A549 (cell line): ENCODE measurements around the gene SAPCD2.

Experiments
- EHMT2 ChIP-seq: fragments of 200-600 bp; sonication (generic); IDR thresholded peaks from 2 replicates; pipeline ENCODE4 v1.6.1; 2016; ENCODE audit warnings: antibody characterized with exemption, low read depth, mild to moderate bottlenecking, moderate library complexity
- JUN ChIP-seq, 2 experiments: fragments of >200 bp; sonication (Bioruptor Twin); formaldehyde crosslinking; IDR thresholded peaks; 2 replicates in 1 of 2; 3 replicates in 1 of 2; pipeline ENCODE4 v1.6.1; 2016 to 2017
- MYC ChIP-seq: IDR thresholded peaks from 2 replicates; pipeline ENCODE4 v1.6.1; 2012; ENCODE audit warnings: mild to moderate bottlenecking, inconsistent platforms, low read length, improper control_type of control experiment, borderline replicate concordance
- RARB ChIP-seq: fragments of 250-450 bp; sonication (Bioruptor Pico); IDR thresholded peaks from 2 replicates; pipeline ENCODE4 v1.8.0; 2021; ENCODE audit warnings: mild to moderate bottlenecking, moderate library complexity
- TFCP2L1 ChIP-seq: fragments of 250-450 bp; sonication (Bioruptor Pico); IDR thresholded peaks from 2 replicates; pipeline ENCODE4 v1.5.0; 2021; ENCODE audit warnings: mild to moderate bottlenecking
- TF ChIP-seq, protein P1 (sequence below): fragments of >200 bp; sonication (Bioruptor Twin); formaldehyde crosslinking; IDR thresholded peaks from 3 replicates; pipeline ENCODE4 v1.5.1; 2016
- TF ChIP-seq, protein P2 (sequence below): fragments of 450-650 bp; IDR thresholded peaks from 2 replicates; pipeline ENCODE4 v1.6.1; 2014; ENCODE audit warnings: antibody characterized with exemption

DNA sequence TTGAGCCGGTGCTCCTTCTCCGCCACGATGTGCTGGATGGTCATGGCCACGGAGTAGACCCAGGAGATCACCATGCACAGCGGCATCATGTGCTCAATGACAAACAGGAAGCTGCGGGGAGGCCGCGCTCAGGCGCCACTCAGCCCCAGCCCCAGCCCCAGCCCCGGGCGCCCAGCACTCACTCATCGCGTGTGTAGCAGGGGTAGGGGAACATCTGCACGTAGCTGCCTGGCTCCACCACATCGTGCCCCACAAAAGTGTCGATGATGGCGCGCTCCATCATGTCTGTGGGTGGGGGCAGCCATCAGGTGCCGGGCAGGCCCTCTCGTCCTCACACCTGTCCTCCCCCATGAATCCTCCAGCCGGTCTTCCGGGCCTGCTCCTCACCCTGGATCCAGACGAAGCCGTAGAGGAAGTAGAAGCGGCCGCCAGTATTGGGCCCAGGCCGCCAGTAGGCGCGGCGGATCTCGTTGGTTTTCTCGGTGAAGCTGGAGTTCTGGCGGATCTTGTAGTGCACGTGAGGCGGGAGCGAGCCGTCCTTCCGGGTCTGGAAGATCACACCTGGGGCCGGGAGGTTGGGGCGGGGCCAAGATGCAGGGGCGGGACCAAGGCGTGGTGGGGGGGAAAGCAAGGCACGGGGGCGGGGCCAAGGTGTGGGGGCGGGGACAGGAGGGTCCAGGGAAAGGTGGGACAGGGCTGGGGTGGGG is 52.4 kb downstream of the SAPCD2 start:
- TF ChIP-seq, protein P1, sequence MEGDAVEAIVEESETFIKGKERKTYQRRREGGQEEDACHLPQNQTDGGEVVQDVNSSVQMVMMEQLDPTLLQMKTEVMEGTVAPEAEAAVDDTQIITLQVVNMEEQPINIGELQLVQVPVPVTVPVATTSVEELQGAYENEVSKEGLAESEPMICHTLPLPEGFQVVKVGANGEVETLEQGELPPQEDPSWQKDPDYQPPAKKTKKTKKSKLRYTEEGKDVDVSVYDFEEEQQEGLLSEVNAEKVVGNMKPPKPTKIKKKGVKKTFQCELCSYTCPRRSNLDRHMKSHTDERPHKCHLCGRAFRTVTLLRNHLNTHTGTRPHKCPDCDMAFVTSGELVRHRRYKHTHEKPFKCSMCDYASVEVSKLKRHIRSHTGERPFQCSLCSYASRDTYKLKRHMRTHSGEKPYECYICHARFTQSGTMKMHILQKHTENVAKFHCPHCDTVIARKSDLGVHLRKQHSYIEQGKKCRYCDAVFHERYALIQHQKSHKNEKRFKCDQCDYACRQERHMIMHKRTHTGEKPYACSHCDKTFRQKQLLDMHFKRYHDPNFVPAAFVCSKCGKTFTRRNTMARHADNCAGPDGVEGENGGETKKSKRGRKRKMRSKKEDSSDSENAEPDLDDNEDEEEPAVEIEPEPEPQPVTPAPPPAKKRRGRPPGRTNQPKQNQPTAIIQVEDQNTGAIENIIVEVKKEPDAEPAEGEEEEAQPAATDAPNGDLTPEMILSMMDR, result no peak
- no peak for TF ChIP-seq RARB (CRISPR knock-in tag)
- no peak for TF ChIP-seq TFCP2L1 (CRISPR knock-in tag)
- no peak for TF ChIP-seq MYC
- TF ChIP-seq, protein P2, sequence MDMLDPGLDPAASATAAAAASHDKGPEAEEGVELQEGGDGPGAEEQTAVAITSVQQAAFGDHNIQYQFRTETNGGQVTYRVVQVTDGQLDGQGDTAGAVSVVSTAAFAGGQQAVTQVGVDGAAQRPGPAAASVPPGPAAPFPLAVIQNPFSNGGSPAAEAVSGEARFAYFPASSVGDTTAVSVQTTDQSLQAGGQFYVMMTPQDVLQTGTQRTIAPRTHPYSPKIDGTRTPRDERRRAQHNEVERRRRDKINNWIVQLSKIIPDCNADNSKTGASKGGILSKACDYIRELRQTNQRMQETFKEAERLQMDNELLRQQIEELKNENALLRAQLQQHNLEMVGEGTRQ, result no peak
- TF ChIP-seq EHMT2, result no peak
- no peak for TF ChIP-seq JUN (IDR thresholded peaks at IDR 0.05)
